GM19463 (cell line): ENCODE measurements around the gene SNED1.
"Not testable (repeated sequence)": the region's sequence is repeated elsewhere in the genome, so short reads cannot be mapped to it uniquely, and the experiment has no call there.

Source experiments
- ATAC-seq: cut with Tn5 transposase; IDR thresholded peaks from one replicate; pipeline ENCODE4 v1.9.1; 2021; ENCODE audit warnings: mild to moderate bottlenecking, moderate library complexity; ENCODE audit not compliant: unreplicated experiment

SNED1 gene

DNA sequence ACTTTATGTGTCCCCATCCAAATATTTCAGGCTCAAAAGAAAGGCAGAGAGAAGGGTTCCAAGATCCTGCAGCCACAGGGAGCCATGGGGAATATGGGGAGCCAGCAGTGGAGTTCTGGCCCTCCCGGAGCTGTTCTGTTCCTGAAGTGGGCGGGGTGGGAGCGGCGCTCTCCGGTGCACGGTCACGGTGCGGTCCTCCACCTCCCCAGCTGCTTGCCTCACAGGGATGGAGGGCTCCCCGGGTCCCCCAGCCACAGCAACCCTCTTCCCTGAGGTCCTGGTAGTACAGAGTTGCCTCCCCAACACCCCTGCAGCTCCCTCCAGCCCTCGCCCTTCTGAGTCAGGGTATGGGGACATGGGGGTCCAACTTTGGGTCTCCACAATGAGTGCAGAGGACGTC lies 26.2 kb upstream of the SNED1 start:
- no peak for ATAC-seq

DNA sequence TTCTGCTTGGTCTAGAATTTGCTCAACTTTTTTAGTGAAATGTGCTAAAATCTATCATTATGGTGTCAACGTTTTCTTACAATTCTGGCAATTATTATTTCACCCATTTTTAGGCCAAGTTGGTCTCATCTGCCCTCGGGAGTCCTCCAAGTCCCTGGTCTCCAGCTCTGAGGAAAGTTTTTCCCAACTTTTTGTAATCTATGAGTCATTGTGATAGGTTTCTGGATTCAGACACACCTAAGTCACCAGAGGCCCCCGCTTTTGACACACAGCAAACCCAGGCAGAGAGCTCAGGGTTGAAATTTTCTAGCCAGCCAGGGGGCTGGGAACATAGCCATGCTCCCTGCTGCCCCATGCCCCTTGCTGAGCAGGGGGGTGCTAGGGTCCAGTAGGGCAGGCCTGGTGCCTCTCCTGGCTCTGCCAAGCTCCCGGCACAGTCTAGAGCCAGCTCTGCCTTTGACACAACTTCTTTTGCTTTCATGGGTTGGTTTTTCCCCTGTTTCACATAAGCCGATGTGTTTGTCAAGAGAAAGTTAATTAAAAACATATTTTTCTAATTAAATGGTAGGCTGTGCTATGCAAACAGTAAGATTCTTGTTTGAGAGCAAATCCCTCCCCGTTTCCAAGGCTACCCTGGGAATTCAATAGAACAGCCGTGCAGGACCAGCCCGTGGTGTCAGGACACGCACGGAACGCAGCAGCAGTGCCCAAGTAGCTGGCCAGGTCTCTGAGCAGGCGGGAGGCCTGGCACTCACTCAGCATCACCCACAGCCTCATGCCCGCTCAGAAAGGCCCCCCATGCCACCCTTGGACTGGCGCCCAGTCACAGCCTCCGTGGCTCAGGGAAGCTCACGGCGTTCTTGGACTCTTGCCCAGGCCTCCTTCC lies 25.5 kb upstream of the SNED1 start:
- ATAC-seq: no peak

DNA sequence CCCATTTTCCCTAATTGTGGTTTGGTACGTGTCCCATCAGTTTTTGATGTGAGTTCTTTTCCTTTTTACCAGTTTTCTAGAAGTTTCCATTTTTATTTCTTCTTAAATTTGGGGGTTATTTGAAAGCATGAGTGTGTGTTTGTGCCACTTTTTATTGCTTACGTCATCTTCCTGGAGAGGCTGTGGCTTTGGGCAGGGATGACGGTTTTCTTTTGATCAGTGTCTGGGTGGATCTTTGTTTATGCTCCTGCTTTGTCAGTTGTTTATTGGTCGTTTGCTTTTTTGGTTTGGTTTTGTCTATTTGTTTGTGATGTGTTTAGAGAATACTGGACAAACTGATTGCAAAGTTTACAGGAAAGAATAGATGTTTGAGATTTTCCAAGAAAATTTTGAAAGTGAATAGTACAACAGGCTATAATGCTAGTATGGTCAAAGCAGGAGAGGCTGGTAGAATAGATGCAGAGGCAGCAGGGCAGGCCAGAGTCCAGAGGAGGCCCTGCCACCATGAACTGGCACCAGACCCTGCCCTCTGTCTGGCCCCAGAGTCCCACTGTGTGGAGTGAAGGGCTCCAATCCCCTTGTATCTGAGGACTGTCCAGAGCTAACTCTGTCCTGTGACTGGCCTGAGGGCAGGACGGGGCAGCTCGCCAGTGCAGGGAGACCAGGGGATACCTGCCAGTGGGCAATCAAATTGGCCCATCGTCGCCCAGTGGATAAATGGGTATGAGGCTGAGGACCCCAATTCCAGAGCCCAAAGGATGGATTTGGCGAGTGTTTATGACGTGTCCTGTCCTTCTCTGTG lies 23.4 kb upstream of the SNED1 start:
- ATAC-seq: no peak

DNA sequence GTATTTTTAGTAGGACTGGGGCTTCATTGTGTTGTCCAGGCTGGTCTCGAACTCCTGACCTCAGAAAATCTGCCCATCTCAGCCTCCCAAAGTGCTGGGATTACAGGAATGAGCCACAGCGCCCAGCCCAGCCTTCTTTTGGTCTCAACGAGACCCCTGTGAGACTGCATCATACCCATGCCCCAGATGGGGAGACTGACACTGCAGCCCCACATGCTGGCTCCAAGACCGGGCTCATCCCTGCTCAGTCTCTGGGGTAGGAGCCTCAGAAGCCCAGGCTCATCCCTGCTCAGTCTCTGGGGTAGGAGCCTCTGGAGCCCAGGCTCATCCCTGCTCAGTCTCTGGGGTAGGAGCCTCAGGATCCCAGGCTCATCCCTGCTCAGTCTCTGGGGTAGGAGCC lies 22.5 kb upstream of the SNED1 start:
- not testable (repeated sequence) for ATAC-seq

DNA sequence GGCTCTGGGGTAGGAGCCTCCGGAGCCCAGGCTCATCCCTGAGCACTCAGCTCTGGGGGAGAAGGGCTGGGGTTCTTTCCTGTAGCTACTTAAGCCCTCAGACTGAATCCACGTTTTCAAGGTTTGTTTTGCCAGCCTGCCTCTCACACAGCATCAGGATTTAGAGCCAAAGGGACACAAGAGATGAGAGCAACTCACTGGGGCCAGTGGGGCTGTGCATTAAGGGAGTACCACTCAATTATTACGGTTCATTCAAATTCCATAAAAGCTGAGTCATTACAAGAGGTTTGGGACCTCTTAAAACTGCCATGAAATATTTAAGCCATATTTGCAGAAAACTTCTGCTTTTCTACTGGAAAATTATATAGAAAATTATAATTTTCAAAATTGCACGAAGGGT lies 17.1 kb upstream of the SNED1 start:
- no peak for ATAC-seq

DNA sequence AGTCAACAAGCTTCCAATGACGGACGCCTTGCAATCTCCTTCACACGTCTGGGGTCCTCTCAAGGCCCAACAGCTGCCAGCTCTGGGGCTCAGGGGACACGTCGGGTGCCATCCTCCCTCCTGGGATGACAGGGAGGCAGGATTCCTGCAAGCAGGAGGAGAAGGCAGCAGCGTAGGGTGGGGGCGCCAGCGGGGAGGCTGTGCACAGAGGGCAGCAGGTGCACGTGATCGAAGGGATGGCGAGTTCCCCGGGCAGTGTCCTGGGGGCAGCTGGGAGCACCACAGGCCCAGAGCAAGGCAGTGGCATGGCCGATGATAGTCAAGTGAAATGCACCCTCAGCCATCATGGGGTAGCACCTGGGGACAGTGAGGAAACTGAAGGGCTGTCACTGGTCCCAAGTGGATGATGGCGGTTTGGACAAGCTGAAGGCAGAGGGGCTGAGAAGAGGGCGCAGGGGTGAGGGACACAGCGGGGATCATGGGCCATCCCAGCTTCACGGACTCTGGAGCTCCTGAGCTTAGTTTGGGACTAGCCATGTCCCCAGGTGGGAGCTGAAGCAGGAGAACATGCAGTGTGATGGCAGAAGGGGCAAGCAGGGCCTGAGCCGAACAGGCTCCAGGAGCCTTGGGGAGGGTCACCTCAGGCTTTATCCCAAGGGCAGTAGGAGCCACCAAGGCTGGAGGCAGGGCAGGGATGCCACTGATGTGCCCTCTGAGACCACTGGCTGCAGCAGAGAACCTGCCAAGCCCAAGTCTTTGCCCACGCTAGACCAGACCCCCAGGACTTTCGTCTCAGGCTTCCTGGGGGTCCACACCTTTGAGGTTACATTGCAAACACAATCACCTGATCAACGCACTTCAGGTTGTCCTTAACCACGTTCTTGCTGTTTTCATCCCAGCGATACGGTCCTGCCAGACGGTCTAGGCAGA lies 16.3 kb upstream of the SNED1 start:
- no peak for ATAC-seq

DNA sequence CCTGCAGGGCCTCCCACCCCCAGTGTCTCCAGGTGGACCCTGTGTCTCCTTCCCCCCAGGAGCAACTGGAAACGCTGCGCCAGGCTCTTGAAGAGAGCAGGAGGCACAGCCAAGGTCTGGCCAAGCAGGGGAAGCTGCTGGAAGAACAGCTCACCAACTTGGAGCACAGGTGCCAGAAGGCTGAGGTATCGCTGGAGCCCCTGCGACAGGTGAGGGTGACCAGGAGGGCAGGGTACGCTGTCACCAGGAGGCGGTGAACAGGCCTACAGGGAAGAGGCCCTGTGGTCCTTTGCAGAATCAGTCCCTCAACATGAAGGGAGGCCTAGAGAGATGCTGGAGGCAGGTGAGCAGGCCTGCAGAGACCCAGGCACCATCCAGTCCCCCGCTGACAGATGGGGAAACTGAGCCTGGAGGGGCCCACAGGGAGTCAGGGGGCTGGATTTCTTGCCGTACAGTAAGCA lies 15.6 kb upstream of the SNED1 start:
- no peak for ATAC-seq

DNA sequence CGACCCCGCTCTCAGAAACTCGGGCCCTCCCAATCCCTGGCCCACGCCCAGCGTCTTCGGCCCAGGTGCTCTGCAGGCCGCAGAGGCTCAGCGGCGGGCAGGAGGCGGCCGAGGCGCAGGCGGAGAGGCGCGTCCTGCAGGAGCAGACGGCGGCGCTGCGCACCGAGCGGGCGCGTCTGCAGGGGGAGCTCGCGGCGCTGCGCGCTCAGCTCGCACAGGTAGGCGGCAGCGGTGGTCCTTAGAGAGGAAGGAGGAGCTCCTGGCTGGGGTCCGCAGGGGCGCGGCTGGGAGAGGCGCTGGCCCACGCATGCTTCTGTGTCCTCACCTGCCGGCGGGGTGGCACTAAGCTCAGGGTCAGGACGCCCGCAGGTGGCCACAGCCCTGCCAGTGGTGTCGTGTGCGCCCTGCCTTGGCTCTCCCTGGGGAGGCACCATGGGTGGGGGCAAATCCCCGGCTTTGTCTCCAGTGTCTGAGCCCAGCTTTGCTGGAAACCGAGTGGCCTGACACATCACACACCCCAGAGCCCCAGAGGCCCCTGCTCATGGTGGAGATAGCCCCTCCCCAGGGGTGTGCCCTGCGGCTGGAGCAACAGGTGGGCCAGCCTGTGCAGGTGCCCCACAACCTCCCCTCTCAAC lies 14.9 kb upstream of the SNED1 start:
- ATAC-seq: no peak

DNA sequence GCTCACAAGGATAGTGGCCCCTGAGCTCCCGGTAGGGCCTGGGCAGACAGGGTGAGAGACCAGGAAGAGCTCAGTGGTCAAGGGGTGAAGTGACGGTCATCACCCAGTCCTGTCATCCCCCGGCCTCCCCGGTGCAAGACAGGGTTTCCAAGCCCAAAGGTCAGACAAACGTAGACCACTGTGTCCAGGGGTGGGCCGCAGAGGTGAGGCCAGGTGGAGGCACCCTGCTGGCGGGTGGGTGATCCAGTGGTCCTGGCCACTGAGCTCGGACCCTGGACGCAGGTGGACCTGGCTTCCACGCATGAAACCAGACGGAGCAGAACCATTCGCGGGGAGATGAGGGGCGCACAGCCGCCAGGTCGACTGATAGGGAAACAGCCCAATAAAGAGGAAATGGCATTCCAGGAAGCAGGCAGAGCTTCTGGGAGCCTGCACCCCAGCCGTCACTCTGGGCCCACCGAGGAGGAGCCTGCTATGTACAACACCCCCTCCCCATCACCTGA lies 14.4 kb upstream of the SNED1 start:
- ATAC-seq: no peak

DNA sequence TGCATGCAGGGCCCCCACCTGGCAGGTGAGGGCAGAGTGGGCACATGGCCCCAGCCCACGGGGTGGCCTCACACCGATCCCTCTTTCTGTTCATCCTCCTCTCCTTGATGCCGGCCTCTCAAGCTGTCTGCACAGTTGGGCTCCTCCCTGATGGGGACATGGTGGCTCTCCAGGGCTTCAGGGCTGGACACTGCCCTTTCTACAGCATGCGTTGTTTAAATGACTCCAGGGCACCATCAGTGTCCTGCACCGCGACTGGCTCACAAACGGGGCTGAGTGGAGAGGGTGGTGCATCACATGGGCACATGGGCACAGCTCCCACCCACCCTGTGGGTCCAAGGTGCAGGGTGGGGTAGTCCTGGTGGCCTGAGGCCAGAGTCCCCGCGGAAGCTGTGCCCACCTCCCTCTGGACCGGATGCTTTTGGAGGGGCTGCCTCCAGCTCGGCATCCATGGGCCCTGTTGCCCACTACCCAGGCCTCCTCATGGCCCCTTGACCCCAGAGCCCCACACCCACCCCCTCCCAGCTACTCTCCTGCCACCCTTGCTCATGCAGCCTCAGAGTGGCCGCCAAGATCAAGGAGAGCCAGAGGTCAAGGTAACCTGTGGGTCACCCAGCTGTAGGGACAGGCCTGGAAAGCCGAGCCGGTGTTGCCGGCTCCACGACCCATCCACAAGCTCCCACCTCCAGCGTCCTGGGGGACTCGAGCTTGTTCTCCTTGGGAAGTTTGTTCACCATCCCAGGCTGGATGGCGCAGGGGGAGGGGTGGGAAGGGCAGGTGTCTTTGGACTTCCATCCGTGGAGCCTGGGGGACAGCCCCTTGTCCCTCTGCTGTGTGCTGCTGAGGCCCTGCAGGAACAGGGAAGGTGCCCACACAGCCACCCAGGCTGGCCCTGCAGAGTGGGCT lies 12.3 kb upstream of the SNED1 start:
- no peak for ATAC-seq

DNA sequence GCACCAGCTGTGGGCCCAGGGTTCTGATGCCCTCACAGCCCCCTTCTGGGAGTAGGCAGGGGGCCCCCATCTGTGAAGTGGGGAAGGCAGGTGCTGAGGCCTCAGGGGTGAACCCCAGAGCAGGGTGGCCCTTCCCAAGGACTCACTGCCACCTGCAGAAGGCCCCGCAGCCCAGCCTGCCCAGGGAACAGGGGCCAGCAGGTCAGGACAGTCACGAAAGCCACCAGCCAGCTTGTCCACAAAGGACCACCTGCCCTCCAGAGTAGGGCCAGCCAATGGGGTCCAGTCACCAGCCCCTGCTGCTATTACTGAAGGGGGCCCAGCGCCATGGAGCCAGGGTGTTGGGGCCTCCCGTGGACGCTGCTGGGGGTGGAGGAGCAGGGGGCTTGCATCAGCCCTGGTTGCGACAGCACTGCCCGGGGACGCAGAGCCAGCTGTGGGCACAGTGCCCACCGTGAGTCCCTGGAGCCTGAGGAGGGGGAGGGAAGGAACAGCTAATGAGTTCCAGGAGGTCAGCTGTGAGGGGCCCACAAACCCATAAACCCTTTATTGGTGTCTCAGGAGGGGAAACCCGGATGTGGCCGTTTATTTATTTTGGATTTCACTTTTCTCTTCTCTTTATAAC lies 11.5 kb upstream of the SNED1 start:
- no peak for ATAC-seq

DNA sequence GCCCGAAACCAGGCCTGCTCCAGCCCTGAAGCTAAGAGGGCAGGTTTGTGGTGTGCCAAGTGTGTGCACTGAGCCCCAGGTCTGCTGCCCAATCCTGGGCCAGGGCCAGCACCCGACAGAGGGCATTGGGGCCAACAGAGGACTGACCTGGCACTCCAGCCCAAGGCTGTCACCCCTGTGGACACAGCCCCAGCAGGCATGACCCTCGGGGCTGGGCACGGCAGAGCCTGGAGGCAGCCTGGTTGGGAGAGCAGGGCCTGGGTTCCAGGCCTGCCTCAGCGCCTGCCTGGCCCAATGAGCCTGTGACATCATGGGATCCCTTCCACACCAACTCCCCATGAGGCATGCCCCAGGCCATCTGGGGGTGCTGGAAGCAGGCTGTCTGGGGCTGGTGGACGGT lies 10.8 kb upstream of the SNED1 start:
- ATAC-seq: no peak

DNA sequence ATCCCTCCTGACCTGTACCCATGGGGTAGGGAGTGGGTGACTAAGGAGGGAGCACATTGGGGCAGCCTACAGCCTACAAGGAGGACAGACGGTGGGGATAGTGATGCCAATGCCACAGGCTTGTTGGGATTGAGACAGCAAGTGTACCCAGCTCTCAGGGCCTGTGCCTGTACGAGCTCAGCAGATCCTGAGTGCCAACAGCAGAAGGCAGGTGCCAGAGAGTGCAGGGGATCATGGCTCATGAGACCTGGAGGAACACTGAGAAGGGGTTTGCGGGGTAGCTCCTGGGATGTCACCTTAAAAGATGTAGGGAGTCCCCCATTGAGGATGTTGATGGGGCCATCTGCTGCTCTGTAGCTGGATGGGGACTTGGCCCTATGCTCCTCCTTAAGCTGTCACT lies 10.3 kb upstream of the SNED1 start:
- ATAC-seq: no peak

DNA sequence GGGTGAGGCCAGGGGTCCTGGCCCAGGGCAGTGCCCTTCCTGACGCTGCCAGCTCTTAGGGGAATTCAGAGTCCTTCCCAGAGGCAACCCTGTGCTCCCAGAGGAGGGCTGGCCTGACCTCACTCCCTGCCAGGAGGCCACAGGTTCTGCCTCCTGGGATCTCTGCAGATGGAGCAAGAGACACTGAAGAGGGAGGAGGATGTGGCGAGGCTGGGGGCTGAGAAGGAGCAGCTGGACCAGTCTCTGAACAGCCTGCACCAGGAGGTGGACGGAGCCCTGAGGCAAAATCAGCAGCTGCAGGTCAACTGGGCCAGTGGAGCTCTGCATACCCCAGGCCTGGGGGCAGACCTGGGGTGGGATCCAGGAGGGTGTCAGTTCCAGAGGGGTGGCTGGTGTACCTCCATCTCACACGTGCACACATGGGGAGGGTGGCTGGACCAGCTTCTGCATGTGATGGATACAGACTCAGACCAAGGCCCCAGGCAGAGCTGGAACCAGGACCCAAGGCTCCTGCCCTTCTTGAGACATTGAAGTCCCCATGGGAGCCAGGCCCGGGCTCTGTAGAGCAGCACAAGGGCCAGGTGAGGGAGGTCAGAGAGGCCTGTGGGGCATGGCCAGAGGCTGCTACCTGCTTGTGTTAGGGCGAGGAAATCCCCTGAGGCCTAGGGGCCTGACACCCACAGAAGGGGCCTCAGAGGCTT lies 9.7 kb upstream of the SNED1 start:
- ATAC-seq: no peak

DNA sequence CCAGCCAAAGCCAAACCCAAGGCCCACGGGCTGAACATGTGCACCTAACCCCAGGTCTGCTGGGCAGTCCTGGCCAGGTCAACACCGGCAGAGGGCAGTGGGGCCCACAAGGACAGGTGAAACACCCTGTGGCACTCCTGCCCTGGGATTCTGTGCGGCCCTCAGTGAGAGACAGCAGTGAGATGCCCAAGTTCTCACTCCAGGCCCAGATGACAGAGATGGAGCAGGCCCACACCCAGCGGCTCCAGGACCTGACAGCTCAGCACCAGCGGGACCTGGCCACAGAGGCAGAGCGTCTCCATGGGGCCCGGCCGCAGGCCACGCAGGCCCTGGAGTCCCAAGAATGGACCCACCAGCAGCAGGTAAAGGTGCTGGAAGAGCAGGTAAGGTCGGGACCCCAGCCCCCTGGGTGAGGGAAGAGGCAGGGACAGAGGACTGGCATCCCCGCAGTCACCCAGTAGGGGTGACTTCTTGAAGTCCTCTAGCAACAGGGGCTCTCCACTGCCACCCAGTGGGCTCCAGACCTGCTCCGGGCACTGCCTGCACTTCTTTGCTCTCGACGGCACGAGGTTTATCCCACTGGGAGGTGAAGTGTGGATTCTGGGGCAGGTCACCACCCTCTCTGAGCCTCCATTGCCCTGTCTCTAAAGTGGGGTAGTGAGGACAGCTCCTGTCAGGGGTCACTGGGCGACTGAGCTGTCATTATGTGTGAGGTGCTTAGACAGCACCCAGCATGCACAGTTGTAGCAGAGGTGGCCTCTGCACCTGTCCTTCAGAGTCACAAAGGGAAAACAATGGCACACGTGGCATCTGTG lies 8.8 kb upstream of the SNED1 start:
- ATAC-seq: no peak

DNA sequence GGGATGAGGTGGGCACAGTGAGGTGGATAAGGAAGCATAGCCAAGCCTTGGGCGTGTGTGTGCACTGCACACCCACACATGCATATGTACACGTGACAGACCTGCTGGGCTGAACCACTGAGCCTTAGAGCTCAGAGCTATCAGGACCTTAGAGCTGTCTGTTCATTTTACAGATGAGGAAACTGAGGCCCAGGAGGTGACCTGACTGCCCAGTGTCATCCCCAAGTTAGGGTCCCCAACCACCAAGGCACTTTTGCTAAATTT lies 8.2 kb upstream of the SNED1 start:
- no peak for ATAC-seq

DNA sequence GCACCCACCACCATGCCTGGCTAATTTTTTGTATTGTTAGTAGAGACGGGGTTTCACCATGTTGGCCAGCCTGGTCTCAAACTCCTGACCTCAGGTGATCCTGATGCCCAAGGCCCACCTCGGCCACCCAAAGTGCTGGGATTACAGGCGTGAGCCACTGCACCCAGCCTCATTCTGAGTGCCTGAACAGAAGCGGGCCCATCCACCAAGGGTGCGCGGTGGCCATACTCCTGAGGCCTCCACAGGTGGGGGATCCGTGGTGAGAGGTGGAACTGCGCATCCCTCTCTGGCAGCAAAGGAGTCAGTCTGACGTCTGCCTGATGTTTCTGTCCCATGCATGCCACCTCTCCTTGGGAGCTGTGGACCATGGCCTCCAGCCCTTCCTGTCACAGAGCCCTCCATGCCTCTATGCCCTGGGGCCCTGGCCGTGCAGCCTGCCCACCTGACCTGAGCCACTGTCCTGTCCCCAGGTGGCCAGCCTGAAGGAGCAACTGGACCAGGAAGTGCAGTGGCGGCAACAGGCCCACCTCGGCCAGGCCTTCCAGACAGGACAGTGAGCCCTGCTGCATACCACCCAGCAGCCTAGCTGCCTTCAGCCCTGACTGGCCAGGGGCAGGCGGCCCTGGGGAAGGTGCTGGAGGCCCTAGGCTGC lies 7.6 kb upstream of the SNED1 start:
- ATAC-seq: no peak
